IPS-20b (cell line): ENCODE data around the gene AFF3.

Source experiments
- H3K27ac ChIP-seq: one replicate; pipeline ENCODE4 v1.5.1; 2013; ENCODE audit warnings: low read length
- H3K27me3 ChIP-seq: 2 replicates; pipeline ENCODE4 v1.6.1; 2013; ENCODE audit warnings: mild to moderate bottlenecking, low read length, inconsistent platforms; ENCODE audit not compliant: insufficient read depth
- H3K36me3 ChIP-seq: 2 replicates; pipeline ENCODE4 v1.6.1; 2013; ENCODE audit warnings: low read depth, mild to moderate bottlenecking, inconsistent platforms, low read length, moderate library complexity; ENCODE audit not compliant: insufficient read depth
- H3K4me1 ChIP-seq: 2 replicates; pipeline ENCODE4 v1.6.1; 2013; ENCODE audit warnings: mild to moderate bottlenecking, control low read depth, inconsistent platforms, low read length, moderate library complexity; ENCODE audit not compliant: insufficient read depth
- H3K4me3 ChIP-seq: 2 replicates; pipeline ENCODE4 v1.5.1; 2013; ENCODE audit warnings: mild to moderate bottlenecking, low read length, inconsistent platforms
- H3K9ac ChIP-seq: 2 replicates; pipeline ENCODE4 v1.6.1; 2013; ENCODE audit warnings: low read depth, mild to moderate bottlenecking, inconsistent platforms, low read length, moderate library complexity
- H3K9me3 ChIP-seq: 2 replicates; pipeline ENCODE4 v1.6.1; 2013; ENCODE audit warnings: mild to moderate bottlenecking, low read depth, low read length, inconsistent platforms; ENCODE audit not compliant: insufficient read depth

The AFF3 gene

GRCh38 chr2:100033976-100034375 lies 108.4 kb downstream of the AFF3 start:
- Histone ChIP-seq H3K9ac (no peak overlapping the region), H3K4me3 (no peak overlapping the region), H3K4me1 (no peaks in the 10 kb centered on the region), H3K27me3 (no peaks in the 10 kb centered on the region), H3K27ac (no peak overlapping the region), H3K36me3 (no peaks in the 10 kb centered on the region), H3K9me3 (no peaks in the 10 kb centered on the region)

GRCh38 chr2:100031604-100032003 lies 110.8 kb downstream of the AFF3 start:
- H3K4me3 ChIP-seq = no peak overlapping the region
- H3K9ac ChIP-seq = no peak overlapping the region
- no peaks in the 10 kb centered on the region for H3K27me3 ChIP-seq
- no peaks in the 10 kb centered on the region for H3K36me3 ChIP-seq
- no peak overlapping the region for H3K27ac ChIP-seq
- H3K9me3 ChIP-seq = no peaks in the 10 kb centered on the region
- no peaks in the 10 kb centered on the region for H3K4me1 ChIP-seq

- no peaks in the 10 kb centered on the region for H3K27me3 ChIP-seq
- H3K9me3 ChIP-seq = no peaks in the 10 kb centered on the region
- H3K4me1 ChIP-seq = no peaks in the 10 kb centered on the region
- no peak overlapping the region for H3K4me3 ChIP-seq
- no peak overlapping the region for H3K27ac ChIP-seq
- H3K36me3 ChIP-seq = no peaks in the 10 kb centered on the region
- no peak overlapping the region for H3K9ac ChIP-seq
These were observed 112.9 kb downstream of the AFF3 start for GRCh38 chr2:100029460-100029859.

- Histone ChIP-seq H3K4me3 (no peak overlapping the region), H3K36me3 (no peaks in the 10 kb centered on the region), H3K9ac (no peak overlapping the region), H3K9me3 (no peaks in the 10 kb centered on the region), H3K4me1 (no peaks in the 10 kb centered on the region), H3K27ac (no peak overlapping the region), H3K27me3 (no peaks in the 10 kb centered on the region)
These were observed 120.5 kb downstream of the AFF3 start for GRCh38 chr2:100021791-100022340.

GRCh38 chr2:100019499-100019898 lies 122.9 kb downstream of the AFF3 start:
- Histone ChIP-seq H3K9me3 (no peaks in the 10 kb centered on the region), H3K36me3 (no peaks in the 10 kb centered on the region), H3K4me1 (no peaks in the 10 kb centered on the region), H3K9ac (no peak overlapping the region), H3K27ac (no peak overlapping the region), H3K4me3 (no peak overlapping the region), H3K27me3 (no peaks in the 10 kb centered on the region)

- Histone ChIP-seq H3K27me3 (no peaks in the 10 kb centered on the region), H3K27ac (no peak overlapping the region), H3K9me3 (no peaks in the 10 kb centered on the region), H3K4me3 (no peak overlapping the region), H3K4me1 (no peaks in the 10 kb centered on the region; the same call in 1 of the 2 replicates), H3K9ac (no peak overlapping the region), H3K36me3 (no peaks in the 10 kb centered on the region)
These were observed 123.8 kb downstream of the AFF3 start for GRCh38 chr2:100018341-100019193.

GRCh38 chr2:100017633-100018032 lies 124.8 kb downstream of the AFF3 start:
- Histone ChIP-seq H3K9me3 (no peaks in the 10 kb centered on the region), H3K9ac (no peak overlapping the region), H3K4me3 (no peak overlapping the region), H3K27ac (no peak overlapping the region), H3K27me3 (no peaks in the 10 kb centered on the region), H3K4me1 (peaks cover 2% of the 10 kb centered on the region; the same call in 1 of the 2 replicates), H3K36me3 (no peaks in the 10 kb centered on the region)

- H3K9me3 ChIP-seq = no peaks in the 10 kb centered on the region
- no peak overlapping the region for H3K9ac ChIP-seq
- H3K27me3 ChIP-seq = no peaks in the 10 kb centered on the region
- H3K27ac ChIP-seq = no peak overlapping the region
- H3K4me3 ChIP-seq = no peak overlapping the region
- no peaks in the 10 kb centered on the region for H3K36me3 ChIP-seq
- peaks cover 2% of the 10 kb centered on the region; the same call in 1 of the 2 replicates for H3K4me1 ChIP-seq
These were observed 125.6 kb downstream of the AFF3 start for GRCh38 chr2:100016756-100017155.

GRCh38 chr2:100015849-100016248 lies 126.5 kb downstream of the AFF3 start:
- peaks cover 2% of the 10 kb centered on the region; the same call in 1 of the 2 replicates for H3K4me1 ChIP-seq
- H3K36me3 ChIP-seq = no peaks in the 10 kb centered on the region
- H3K27me3 ChIP-seq = no peaks in the 10 kb centered on the region
- H3K9me3 ChIP-seq = no peaks in the 10 kb centered on the region
- no peak overlapping the region for H3K9ac ChIP-seq
- H3K27ac ChIP-seq = no peak overlapping the region
- H3K4me3 ChIP-seq = no peak overlapping the region

- H3K9ac ChIP-seq = no peak overlapping the region
- H3K4me1 ChIP-seq = peaks cover 2% of the 10 kb centered on the region; the same call in 1 of the 2 replicates
- no peak overlapping the region for H3K4me3 ChIP-seq
- no peaks in the 10 kb centered on the region for H3K27me3 ChIP-seq
- no peaks in the 10 kb centered on the region for H3K9me3 ChIP-seq
- no peaks in the 10 kb centered on the region for H3K36me3 ChIP-seq
- H3K27ac ChIP-seq = no peak overlapping the region
These were observed 128.3 kb downstream of the AFF3 start for GRCh38 chr2:100013892-100014677.

- no peak overlapping the region for H3K4me3 ChIP-seq
- no peaks in the 10 kb centered on the region for H3K9me3 ChIP-seq
- H3K27me3 ChIP-seq = no peaks in the 10 kb centered on the region
- no peak overlapping the region for H3K27ac ChIP-seq
- H3K36me3 ChIP-seq = no peaks in the 10 kb centered on the region
- H3K4me1 ChIP-seq = peaks cover 2% of the 10 kb centered on the region; the same call in 1 of the 2 replicates
- H3K9ac ChIP-seq = no peak overlapping the region
These were observed 129.8 kb downstream of the AFF3 start for GRCh38 chr2:100012561-100012960.
